ENCODE results near the gene TIAM1. TPM values are rescaled to one million over a fixed set of nuclear protein-coding genes. Genes with fewer than 3 reads are reported as not detected.

The TIAM1 gene
- total RNA-seq, 1 experiment from 2014 or later: 3.7 TPM

DNA sequence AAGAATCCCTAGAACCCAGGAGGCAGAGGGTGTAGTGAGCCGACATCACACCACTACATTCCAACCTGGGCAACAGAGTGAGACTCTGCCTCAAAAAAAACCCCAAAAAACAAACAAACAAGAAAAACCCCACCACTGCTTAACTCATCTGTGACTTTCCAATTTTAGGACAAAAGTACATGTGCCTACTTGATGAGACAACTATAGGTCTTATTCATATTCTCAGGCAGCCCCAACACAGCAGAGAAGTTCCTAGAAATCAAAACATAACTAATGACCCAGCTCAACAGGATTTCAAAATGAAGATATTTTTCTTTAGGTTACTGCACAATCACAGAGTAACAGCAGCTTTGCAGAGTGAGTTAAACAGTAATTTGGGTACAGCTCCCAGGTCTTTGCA, 26.4 kb downstream of the TIAM1 start:
- no TSS peak for BruUV-seq (replicated peaks)
- ChIA-PET CTCF (no interaction called here), POLR2A (no interaction called here)
- TF ChIP-seq TCF7L2 (IDR thresholded peaks at IDR 0.05; ENCODE audit: low read depth, low read length) (no peak), POLR2AphosphoS5 (IDR thresholded peaks at IDR 0.05; ENCODE audit: low read depth, low read length) (no peak), SIN3A (IDR thresholded peaks at IDR 0.05; ENCODE audit: borderline replicate concordance, insufficient read depth, low read depth, low read length) (no peak)
- TF ChIP-seq, protein P1, sequence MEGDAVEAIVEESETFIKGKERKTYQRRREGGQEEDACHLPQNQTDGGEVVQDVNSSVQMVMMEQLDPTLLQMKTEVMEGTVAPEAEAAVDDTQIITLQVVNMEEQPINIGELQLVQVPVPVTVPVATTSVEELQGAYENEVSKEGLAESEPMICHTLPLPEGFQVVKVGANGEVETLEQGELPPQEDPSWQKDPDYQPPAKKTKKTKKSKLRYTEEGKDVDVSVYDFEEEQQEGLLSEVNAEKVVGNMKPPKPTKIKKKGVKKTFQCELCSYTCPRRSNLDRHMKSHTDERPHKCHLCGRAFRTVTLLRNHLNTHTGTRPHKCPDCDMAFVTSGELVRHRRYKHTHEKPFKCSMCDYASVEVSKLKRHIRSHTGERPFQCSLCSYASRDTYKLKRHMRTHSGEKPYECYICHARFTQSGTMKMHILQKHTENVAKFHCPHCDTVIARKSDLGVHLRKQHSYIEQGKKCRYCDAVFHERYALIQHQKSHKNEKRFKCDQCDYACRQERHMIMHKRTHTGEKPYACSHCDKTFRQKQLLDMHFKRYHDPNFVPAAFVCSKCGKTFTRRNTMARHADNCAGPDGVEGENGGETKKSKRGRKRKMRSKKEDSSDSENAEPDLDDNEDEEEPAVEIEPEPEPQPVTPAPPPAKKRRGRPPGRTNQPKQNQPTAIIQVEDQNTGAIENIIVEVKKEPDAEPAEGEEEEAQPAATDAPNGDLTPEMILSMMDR (IDR thresholded peaks at IDR 0.05): no peak
- TF ChIP-seq, protein P2, sequence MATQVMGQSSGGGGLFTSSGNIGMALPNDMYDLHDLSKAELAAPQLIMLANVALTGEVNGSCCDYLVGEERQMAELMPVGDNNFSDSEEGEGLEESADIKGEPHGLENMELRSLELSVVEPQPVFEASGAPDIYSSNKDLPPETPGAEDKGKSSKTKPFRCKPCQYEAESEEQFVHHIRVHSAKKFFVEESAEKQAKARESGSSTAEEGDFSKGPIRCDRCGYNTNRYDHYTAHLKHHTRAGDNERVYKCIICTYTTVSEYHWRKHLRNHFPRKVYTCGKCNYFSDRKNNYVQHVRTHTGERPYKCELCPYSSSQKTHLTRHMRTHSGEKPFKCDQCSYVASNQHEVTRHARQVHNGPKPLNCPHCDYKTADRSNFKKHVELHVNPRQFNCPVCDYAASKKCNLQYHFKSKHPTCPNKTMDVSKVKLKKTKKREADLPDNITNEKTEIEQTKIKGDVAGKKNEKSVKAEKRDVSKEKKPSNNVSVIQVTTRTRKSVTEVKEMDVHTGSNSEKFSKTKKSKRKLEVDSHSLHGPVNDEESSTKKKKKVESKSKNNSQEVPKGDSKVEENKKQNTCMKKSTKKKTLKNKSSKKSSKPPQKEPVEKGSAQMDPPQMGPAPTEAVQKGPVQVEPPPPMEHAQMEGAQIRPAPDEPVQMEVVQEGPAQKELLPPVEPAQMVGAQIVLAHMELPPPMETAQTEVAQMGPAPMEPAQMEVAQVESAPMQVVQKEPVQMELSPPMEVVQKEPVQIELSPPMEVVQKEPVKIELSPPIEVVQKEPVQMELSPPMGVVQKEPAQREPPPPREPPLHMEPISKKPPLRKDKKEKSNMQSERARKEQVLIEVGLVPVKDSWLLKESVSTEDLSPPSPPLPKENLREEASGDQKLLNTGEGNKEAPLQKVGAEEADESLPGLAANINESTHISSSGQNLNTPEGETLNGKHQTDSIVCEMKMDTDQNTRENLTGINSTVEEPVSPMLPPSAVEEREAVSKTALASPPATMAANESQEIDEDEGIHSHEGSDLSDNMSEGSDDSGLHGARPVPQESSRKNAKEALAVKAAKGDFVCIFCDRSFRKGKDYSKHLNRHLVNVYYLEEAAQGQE (IDR thresholded peaks at IDR 0.05; ENCODE audit: insufficient read depth in 1 of 2, low read depth in 2 of 2, low read length in 1 of 2): no peak
- in situ Hi-C loops (cut with HindIII; ENCODE audit: low pct_unique_long_range_greater_than_20kb, low sequenced_read_pairs): no loop called here
- H3K4me1 ChIP-seq (ENCODE audit: control insufficient read depth, insufficient read depth, low read length): no peaks in the 10 kb centered on the region
- no peak overlapping the region for H3K4me3 ChIP-seq (ENCODE audit: low read depth in 2 of 2, low read length in 2 of 2)
- DNase-seq (ENCODE audit: low read depth, low spot score) (no peak), ATAC-seq (no peak)
- H3K36me3 ChIP-seq (ENCODE audit: control insufficient read depth, insufficient read depth, low read length): no peaks in the 10 kb centered on the region
- H3K27ac ChIP-seq (ENCODE audit: low read length): no peak overlapping the region
- H3K27me3 ChIP-seq (ENCODE audit: control insufficient read depth, insufficient read depth, low read length): no peaks in the 10 kb centered on the region
- no peaks in the 10 kb centered on the region for H3K9me3 ChIP-seq (ENCODE audit: control insufficient read depth, insufficient read depth, low read depth, low read length)
- intact Hi-C loops (cut with micrococcal nuclease; ENCODE audit: unreplicated experiment): no loop called here

DNA sequence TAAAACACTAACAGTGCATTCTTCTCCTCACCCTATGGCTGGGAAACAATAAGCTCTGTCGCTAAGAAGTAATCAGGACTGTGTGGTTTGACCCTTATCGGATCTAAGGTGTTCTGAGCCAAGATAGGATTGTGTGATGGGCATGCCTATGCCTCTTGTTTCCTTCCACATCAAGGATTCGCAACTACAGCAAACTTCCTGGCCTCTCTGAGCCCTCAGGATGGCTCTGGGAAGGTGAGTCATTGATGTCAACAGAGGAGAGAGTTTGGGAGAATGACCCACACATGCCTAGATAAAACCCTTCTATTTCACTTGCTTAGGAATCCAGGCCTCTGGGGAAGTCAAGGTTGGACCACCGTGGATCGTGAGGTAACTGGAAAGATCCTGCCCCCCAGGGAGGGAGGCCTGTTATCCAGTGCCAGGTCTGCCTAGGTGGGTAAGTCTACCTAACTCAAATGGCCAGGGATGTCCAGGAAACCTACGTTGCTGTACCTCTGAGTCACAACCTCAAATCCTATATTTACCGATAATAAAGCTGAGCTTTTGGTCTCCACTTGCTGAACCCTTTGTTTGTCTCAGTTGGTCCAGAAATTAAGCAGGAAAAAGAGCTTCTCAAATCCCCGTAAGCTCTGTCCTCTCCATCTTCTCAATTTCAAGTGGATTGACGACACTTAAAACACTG, 27.4 kb downstream of the TIAM1 start:
- TF ChIP-seq, protein P1 (IDR thresholded peaks at IDR 0.05): no peak
- no peak for TF ChIP-seq SIN3A (IDR thresholded peaks at IDR 0.05; ENCODE audit: borderline replicate concordance, insufficient read depth, low read depth, low read length)
- no peak for TF ChIP-seq POLR2AphosphoS5 (IDR thresholded peaks at IDR 0.05; ENCODE audit: low read depth, low read length)
- TF ChIP-seq TCF7L2 (IDR thresholded peaks at IDR 0.05; ENCODE audit: low read depth, low read length): no peak
- TF ChIP-seq, protein P2 (IDR thresholded peaks at IDR 0.05; ENCODE audit: insufficient read depth in 1 of 2, low read depth in 2 of 2, low read length in 1 of 2): no peak
- Histone ChIP-seq H3K27ac (ENCODE audit: low read length) (no peak overlapping the region), H3K4me3 (ENCODE audit: low read depth in 2 of 2, low read length in 2 of 2) (no peak overlapping the region), H3K27me3 (ENCODE audit: control insufficient read depth, insufficient read depth, low read length) (no peaks in the 10 kb centered on the region), H3K9me3 (ENCODE audit: control insufficient read depth, insufficient read depth, low read depth, low read length) (no peaks in the 10 kb centered on the region), H3K36me3 (ENCODE audit: control insufficient read depth, insufficient read depth, low read length) (no peaks in the 10 kb centered on the region), H3K4me1 (ENCODE audit: control insufficient read depth, insufficient read depth, low read length) (no peaks in the 10 kb centered on the region)
- intact Hi-C loops (cut with micrococcal nuclease; ENCODE audit: unreplicated experiment): no loop called here
- in situ Hi-C loops (cut with HindIII; ENCODE audit: low pct_unique_long_range_greater_than_20kb, low sequenced_read_pairs): no loop called here
- ChIA-PET CTCF (no interaction called here), POLR2A (no interaction called here)
- ATAC-seq (no peak), DNase-seq (ENCODE audit: low read depth, low spot score) (no peak)
- no TSS peak for BruUV-seq (replicated peaks)
